ENCODE measurements around the gene VPS33B.

Gene VPS33B

DNA sequence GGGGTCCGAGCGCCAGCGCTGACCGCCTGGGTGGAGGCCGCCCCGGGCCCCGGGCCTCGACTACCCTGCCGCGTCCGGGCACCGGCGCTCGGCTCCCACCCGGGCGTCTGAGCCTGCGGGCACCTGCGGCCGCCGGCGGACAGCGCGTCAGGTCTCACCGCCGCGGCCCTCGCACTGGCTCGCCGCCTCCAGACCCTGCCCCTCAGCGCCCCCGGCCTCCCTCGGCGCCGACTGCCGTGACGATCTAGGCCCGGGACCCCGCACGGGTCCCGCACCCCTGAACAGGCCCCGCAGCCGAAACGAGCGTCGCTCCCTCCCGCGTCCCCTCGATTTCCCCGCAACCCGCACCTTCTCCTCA, 28.4 kb downstream of the VPS33B start:
- TF ChIP-seq, protein P1, sequence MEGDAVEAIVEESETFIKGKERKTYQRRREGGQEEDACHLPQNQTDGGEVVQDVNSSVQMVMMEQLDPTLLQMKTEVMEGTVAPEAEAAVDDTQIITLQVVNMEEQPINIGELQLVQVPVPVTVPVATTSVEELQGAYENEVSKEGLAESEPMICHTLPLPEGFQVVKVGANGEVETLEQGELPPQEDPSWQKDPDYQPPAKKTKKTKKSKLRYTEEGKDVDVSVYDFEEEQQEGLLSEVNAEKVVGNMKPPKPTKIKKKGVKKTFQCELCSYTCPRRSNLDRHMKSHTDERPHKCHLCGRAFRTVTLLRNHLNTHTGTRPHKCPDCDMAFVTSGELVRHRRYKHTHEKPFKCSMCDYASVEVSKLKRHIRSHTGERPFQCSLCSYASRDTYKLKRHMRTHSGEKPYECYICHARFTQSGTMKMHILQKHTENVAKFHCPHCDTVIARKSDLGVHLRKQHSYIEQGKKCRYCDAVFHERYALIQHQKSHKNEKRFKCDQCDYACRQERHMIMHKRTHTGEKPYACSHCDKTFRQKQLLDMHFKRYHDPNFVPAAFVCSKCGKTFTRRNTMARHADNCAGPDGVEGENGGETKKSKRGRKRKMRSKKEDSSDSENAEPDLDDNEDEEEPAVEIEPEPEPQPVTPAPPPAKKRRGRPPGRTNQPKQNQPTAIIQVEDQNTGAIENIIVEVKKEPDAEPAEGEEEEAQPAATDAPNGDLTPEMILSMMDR (IDR thresholded peaks at IDR 0.05; ENCODE audit: insufficient read depth, low read depth, low read length, missing control alignments) = no peak
- peak overlapping the region; percentile 91 for H3K4me3 ChIP-seq (ENCODE audit: low read length)
- peak; percentile 15 for DNase-seq (ENCODE audit: low read depth)

DNA sequence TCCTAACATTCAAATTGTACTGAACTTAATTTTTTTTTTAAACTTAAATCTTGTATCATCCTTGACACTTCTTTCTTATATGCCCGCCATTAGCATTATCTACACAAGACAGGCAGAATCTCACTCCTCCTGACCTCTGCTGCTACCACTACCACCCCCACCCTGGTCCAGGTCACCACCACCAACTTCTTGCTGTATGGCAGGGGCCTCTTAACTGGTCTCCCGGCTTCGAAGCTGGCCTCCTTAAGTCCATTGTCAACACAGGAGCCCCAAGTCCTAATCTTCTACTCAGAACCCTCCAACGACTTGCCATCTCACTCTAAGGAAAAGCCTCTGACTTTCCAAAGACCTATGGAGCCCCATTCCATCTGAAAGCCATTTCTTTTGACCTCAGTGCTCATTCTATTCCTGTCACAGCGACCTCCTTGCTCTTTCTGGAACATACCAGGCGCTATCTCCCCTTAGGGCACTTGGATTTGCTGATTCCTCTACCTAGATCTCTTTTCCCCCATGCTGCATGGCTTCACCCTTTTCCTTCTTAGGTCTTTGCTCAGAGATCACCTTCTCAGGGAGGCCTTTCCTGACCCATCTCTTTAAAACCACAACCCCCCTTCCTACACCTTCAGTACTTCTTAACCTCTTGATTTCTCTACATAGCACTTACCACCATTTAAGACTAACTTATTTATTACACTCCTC, 30.7 kb downstream of the VPS33B start:
- TF ChIP-seq, protein P1 (IDR thresholded peaks at IDR 0.05; ENCODE audit: insufficient read depth, low read depth, low read length, missing control alignments) = no peak
- no peak overlapping the region for H3K4me3 ChIP-seq (ENCODE audit: low read length)
- DNase-seq (ENCODE audit: low read depth) = no peak

DNA sequence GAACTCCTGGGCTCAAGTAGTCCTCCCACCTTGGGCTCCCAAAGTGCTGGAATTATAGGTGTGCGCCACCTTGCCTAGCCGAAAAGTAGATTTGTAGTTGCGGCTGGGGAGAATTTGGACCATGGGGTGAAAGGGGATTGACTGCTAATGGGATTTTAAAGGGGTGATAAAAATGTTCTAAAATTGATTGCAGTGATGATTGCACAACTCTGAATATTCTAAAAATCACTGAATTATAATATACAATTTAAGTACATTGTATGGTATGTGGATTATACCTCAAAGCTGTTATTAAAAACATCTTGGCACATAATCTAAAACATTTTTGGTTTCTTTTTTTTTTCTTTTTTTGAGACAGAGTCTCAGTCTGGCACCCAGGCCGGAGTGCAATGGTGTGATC, 31.9 kb downstream of the VPS33B start:
- H3K4me3 ChIP-seq (ENCODE audit: low read length) = no peak overlapping the region
- no peak for DNase-seq (ENCODE audit: low read depth)
- TF ChIP-seq, protein P1 (IDR thresholded peaks at IDR 0.05; ENCODE audit: insufficient read depth, low read depth, low read length, missing control alignments) = no peak

DNA sequence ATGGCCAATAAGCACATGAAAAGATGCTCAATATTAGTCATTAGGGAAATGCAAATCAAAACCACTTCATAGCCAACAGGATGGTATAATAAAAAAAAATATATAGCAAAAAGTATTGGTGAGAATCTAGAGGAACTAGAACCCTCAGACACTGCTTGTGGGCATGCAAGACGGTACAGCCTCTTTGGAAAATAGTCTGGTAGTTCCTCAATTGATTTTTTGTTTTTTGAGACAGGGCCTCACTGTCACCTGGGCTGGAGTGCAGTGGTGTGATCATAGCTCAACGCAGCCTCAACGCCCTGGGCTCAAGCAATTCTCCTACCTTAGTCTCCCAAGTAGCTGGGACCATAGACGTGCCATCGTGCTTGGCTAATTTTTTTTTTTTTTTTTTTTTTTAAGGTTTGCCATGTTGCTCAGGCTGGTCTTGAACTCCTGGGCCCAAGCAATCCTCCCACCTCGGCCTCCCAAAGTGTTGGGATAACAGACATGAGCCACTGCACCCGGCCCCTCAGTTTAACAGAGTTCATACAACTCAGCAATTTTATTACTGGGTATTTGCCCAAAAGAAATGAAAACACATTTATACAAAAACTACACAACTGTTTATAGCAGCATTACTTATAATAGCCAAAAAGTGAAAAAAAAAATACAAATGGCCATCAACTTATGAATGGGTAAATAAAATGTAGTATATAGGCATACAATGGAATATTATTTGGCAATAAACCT, 33.2 kb downstream of the VPS33B start:
- no peak overlapping the region for H3K4me3 ChIP-seq (ENCODE audit: low read length)
- DNase-seq (ENCODE audit: low read depth) = no peak
- TF ChIP-seq, protein P1 (IDR thresholded peaks at IDR 0.05; ENCODE audit: insufficient read depth, low read depth, low read length, missing control alignments) = no peak

GRCh38 chr15:90988296-90988695, 34.1 kb downstream of the VPS33B start:
- no peak for DNase-seq (ENCODE audit: low read depth)
- H3K4me3 ChIP-seq (ENCODE audit: low read length) = no peak overlapping the region
- TF ChIP-seq, protein P1 (IDR thresholded peaks at IDR 0.05; ENCODE audit: insufficient read depth, low read depth, low read length, missing control alignments) = no peak

DNA sequence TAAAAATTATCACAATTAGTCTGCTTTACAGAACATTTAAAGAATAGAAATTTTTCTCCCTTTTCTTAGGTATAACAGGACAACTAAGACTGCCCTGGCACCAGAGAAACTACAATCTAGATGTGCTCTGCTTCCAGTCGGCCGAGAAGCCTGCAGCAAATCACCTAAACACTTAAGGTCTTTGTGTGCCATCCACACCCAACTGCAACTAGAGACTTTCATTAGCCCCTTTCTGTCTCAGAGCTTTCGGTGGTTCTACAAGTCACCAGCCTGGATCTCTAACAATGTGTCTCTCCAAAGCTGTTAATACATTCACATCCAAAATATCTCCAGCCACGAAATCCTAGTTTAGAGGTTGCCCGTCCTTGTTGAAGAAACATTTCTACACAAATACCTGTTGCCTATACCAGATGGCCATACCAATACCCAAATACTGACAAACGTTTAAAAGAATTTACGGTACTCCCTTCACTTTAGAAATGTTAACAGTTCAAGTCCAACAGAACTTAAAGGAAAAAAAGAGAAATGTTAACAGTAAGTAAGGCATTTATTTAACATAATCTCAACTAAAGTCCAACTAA, 34.7 kb downstream of the VPS33B start:
- TF ChIP-seq, protein P1 (IDR thresholded peaks at IDR 0.05; ENCODE audit: insufficient read depth, low read depth, low read length, missing control alignments) = no peak
- H3K4me3 ChIP-seq (ENCODE audit: low read length) = no peak overlapping the region
- DNase-seq (ENCODE audit: low read depth) = no peak

Measured in epithelial cell of esophagus (primary cell).